ENCODE measurements around the gene SIM2.

- TF ChIP-seq EZH2 (IDR thresholded peaks at IDR 0.05; ENCODE audit: insufficient read depth, poor library complexity, severe bottlenecking), result peak; percentile 84
- TF ChIP-seq EZH2phosphoT487 (IDR thresholded peaks at IDR 0.05; ENCODE audit: insufficient read depth, low read depth), result 0 out of 2 replicates have a peak, but pooled peaks have one; percentile 51
These were observed 997 bp upstream of the SIM2 start for GRCh38 chr21:36697851-36698384.

Measured in GM23248 (cell line).